Fibroblast of mammary gland (primary cell): ENCODE measurements around the gene DAP3.
A peak's percentile ranks its signal among the peaks of the same experiment; 100 is the strongest.
"Not testable (repeated sequence)": the region's sequence is repeated elsewhere in the genome, so short reads cannot be mapped to it uniquely, and the experiment has no call there.

Source experiments
- DNase-seq: peaks from one replicate; pipeline ENCODE4 v3.0.0-alpha.2; 2010; ENCODE audit warnings: low read depth
- H3K4me3 ChIP-seq: 2 replicates; pipeline ENCODE4 v1.5.1; 2011; ENCODE audit warnings: low read depth, mild to moderate bottlenecking, low read length, moderate library complexity; ENCODE audit not compliant: control insufficient read depth
- CTCF ChIP-seq: conservative IDR thresholded peaks from 2 replicates; pipeline ENCODE4 v1.5.1; 2011; ENCODE audit warnings: low read depth, low read length, inconsistent platforms; ENCODE audit not compliant: control insufficient read depth, insufficient read depth

The DAP3 gene

DNA sequence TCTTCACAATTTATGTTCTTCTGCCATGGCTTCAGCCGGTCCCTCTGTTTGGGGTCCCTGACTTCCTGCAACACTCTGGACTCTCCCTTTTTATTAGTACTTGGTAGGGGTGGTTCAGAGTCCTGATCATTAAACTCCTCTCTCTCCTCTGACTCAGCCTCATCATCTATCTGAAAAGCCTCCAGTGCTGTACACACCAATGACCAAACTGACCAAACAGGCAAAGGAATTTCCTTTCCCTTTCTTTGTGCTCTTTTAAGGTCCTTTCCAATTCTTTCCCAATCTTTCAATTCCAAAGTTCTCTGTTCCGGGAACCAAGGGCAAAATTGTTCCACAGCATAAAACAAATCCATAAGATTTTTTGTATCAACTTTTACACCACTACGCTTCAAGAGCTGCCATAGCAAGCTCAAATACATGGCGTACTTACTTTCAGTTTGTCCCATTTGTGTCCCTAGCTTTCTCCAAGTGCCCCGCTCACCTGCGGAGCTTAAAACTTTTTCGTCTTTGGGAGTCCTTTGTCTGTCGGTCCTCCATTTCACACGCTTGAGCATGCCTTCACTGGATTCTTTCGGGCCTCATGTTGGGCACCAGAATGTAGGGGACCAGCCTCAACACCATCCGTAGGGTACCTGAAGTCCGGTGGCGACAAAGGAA is 9.6 kb downstream of the DAP3 start:
- no peak for TF ChIP-seq CTCF
- DNase-seq: peak; percentile 61

DNA sequence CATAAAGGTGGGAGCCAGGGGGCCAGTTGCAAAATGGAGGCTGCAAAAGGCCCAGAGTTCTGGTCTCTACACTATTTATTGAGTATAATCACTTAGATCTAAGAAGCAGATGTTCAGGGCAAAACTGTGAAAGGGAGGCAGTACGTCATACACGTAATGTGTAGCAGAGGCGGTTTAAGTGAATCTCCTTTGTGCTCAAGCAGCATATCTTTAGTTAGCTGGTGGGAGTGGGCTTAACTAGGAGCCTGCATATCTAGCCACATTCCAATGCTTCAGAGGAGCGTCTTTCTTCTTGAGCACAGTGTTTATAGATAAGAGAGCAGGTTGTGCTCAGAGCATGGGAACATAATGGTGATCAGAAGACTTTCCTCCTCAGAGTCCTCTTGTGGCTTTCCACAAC is 10.2 kb downstream of the DAP3 start:
- not testable (repeated sequence) for H3K4me3 ChIP-seq, DNase-seq

More for the DNA sequence above, 9.6 kb downstream of the DAP3 start:
- no peak overlapping the region for H3K4me3 ChIP-seq

- not testable (repeated sequence) for H3K4me3 ChIP-seq, DNase-seq
Measured at GRCh38 chr1:155701675-155702074, 12.8 kb downstream of the DAP3 start.

GRCh38 chr1:155703216-155703615 is 14.3 kb downstream of the DAP3 start:
- TF ChIP-seq CTCF: no peak
- no peak for DNase-seq
- H3K4me3 ChIP-seq: no peak overlapping the region

DNA sequence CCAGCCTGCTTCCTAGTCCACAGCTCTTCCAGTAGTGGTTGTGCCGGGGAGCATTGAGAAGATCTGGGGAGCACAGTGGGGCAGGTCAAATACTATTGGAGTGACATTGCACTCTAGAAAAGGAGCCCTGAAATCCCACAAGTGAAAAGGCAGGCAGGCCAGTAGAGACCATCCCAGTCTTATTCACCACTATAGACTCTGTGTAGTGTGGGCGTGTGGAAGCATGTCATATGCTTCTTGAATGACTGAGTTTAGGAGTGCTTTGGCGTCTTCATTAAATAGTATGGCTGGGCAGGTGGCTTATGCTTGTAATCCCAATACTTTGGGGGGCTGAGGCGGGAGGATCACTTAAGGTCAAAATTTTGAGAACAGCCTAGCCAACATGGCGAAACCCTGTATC is 15.5 kb downstream of the DAP3 start:
- H3K4me3 ChIP-seq, DNase-seq: not testable (repeated sequence)

- DNase-seq: peak; percentile 66
- no peak for TF ChIP-seq CTCF
- H3K4me3 ChIP-seq: no peak overlapping the region
Measured at GRCh38 chr1:155706139-155706538, 17.2 kb downstream of the DAP3 start.

DNA sequence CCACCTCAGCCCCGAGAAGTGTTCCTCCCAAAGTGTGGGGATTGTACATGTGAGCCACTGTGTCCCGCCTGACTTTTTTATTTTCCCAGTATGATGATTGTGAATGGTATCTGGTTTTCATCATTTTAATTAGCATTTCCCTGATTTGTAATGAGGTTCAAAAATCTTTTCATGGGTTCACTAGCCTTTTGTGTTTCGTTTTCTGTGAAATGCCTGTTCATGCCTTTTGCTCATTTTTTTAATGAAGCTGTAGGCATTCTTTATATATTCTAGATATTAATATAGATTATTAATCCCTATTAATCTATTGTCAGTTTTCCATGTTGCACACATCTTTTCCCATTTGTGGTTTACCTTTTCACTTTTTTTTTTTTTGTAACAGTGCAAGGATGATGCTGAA is 20.5 kb downstream of the DAP3 start:
- H3K4me3 ChIP-seq: no peak overlapping the region
- TF ChIP-seq CTCF: no peak
- no peak for DNase-seq

- DNase-seq: peak; percentile 38
- not testable (repeated sequence) for H3K4me3 ChIP-seq
Measured at GRCh38 chr1:155711457-155711856, 22.6 kb downstream of the DAP3 start.

- DNase-seq, H3K4me3 ChIP-seq: not testable (repeated sequence)
- peak; percentile 3 for TF ChIP-seq CTCF
Measured at GRCh38 chr1:155712636-155713035, 23.7 kb downstream of the DAP3 start.
